Lower leg skin (tissue), 4 donors: Measurements from ENCODE around the gene CCDC15. TPM values are rescaled to one million over a fixed set of nuclear protein-coding genes. Genes with fewer than 3 reads are reported as not detected.

Experiments
- DNase-seq, 2 donors: peaks; one replicate each; pipeline ENCODE4 v3.0.0-alpha.2; 2019; ENCODE audit warnings: low spot score in 2 of 2
- H3K4me3 ChIP-seq: fragments of 200-600 bp; sonication (generic); 2 replicates; pipeline ENCODE4 v1.5.1; 2017; ENCODE audit warnings: mild to moderate bottlenecking, low read depth; ENCODE audit not compliant: poor library complexity, severe bottlenecking
- POLR2A ChIP-seq, 2 donors: fragments of 450-650 bp; IDR thresholded peaks; one replicate each; pipeline ENCODE4 v1.6.1; 2016 to 2017; ENCODE audit warnings: antibody characterized with exemption in 2 of 2, mild to moderate bottlenecking in 1 of 2, moderate library complexity in 1 of 2
- WGBS, 2 donors: methylation state at CpG; one replicate each; pipeline ENCODE4 v1.1.5; 2018; 5-methylcytosine and 5-hydroxymethylcytosine counted together
- intact Hi-C: fragments of 100-400 bp; cut with DNase I; formaldehyde crosslinking; loops from one replicate; pipeline ENCODE4 v1.15.0; 2023; ENCODE audit warnings: low total_unique reads
- total RNA-seq, 4 donors: library from RNA; depleted of rRNA; stranded (reverse); fragments of >200 nt; gene quantifications; one replicate each; pipeline ENCODE4 v1.1.0, GENCODE V29; 2016
- TF ChIP-seq, protein P1 (sequence below), 3 donors: fragments of 450-650 bp; IDR thresholded peaks; one replicate each; pipeline ENCODE4 v1.5.1; 2016; ENCODE audit warnings: antibody characterized with exemption in 3 of 3, mild to moderate bottlenecking in 3 of 3, moderate library complexity in 2 of 3

The CCDC15 gene
- total RNA-seq, 4 donors from 2014 or later = 2.1 to 4.2 (median 2.9) TPM

DNA sequence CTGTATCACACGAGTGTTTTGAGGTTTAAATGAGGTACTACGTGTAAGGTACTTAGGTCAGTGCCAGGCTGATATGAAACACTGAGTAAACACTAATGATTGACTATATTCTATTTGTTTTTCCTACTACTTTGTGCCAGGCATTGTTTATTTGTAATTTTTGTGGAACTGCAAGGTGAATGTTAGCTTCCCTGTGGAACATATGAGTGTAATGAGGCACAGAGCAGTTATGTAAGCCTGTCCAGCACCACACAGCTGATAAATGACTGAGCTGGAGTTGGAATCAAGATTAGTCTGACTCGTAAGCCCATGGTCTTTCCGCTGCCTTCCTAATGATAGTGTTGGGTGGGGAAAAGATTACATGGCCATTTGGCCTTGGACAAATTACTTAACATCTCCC is 115.0 kb downstream of the CCDC15 start:
- no peak overlapping the region for H3K4me3 ChIP-seq
- TF ChIP-seq, protein P1, sequence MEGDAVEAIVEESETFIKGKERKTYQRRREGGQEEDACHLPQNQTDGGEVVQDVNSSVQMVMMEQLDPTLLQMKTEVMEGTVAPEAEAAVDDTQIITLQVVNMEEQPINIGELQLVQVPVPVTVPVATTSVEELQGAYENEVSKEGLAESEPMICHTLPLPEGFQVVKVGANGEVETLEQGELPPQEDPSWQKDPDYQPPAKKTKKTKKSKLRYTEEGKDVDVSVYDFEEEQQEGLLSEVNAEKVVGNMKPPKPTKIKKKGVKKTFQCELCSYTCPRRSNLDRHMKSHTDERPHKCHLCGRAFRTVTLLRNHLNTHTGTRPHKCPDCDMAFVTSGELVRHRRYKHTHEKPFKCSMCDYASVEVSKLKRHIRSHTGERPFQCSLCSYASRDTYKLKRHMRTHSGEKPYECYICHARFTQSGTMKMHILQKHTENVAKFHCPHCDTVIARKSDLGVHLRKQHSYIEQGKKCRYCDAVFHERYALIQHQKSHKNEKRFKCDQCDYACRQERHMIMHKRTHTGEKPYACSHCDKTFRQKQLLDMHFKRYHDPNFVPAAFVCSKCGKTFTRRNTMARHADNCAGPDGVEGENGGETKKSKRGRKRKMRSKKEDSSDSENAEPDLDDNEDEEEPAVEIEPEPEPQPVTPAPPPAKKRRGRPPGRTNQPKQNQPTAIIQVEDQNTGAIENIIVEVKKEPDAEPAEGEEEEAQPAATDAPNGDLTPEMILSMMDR (IDR thresholded peaks at IDR 0.05) = no peak
- no peak for TF ChIP-seq POLR2A (IDR thresholded peaks at IDR 0.05)
- DNase-seq = no peak
- intact Hi-C loops = no loop called here
- WGBS, 2 donors = 83 to 85% methylated on average over 4 of the region's 4 CpGs

DNA sequence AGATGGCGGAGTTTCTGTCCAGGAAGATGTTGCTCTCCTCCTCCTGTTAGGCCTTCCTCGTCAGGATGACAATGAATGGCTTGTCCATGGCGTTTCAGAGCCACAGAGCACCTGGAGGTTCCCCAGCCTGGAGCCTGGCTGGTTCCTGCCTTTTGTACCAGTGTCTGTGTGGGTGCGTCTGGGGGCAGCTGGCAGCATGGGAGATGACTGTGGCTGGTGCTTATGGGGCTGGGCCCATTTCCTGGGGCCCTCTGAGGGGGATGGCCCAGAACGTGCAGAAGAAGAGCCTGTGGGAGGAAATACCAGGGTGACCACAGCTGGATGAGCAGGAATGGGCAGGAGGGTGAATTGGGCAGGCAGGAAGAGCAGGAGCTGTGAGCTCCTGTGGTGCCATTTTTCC is 115.8 kb downstream of the CCDC15 start:
- whole genome bisulfite sequencing, 2 donors = 63 to 64% methylated on average over 5 of the region's 5 CpGs
- DNase-seq = peak in 1 of 2 donors; percentile 68
- intact Hi-C loops = no loop called here
- no peak overlapping the region for H3K4me3 ChIP-seq
- TF ChIP-seq POLR2A (IDR thresholded peaks at IDR 0.05) = no peak
- TF ChIP-seq, protein P1 (IDR thresholded peaks at IDR 0.05) = no peak

DNA sequence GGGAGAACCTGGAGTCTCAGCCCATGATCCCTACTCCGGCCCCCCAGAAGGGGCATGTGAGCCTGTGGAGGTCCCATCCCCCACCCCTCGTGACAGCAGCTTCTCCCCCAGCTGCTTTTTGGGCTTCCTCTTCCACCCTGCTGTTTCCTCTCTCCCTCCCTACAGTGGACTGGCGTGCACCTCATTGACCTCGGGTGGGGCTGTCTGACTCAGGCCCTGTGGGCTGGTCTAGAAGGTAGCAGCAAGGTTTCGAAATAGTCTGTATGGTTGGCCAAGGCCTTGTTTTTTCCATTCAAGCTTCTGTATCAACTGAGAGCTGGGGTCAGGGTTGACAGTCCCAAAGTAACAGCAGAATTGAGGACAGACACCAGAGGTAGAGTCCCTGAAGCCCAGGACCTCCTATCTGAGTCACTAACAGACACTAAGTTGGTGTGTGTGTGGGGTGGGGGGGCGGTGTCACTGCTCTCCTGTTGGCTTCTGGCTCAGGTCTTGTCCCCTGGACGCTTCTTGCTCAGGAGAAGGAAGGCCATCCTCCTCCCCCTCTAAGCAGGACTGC is 116.8 kb downstream of the CCDC15 start:
- 48 to 49% methylated on average over 7 of the region's 7 CpGs for WGBS, 2 donors

DNA sequence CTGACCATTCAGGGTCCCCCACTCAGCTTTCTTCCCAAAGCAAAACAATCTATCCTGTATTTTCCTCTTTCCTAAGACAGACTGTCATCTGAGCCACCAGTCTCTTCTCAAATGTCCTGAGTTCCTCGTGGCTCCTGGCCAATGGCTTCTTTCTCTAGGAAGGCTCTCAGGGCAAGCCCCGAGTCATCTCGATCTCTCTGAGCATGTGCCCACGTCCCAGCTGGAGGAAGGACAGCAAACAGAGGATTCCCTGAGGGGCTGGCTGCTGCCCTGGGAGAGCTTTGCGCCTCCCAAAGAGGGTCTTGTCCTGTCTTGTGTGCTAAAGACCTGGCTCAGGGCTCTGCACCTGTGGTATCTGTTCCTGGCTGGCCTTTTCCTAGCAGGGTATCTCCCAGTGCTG is 117.4 kb downstream of the CCDC15 start:
- no peak overlapping the region for H3K4me3 ChIP-seq
- TF ChIP-seq, protein P1 (IDR thresholded peaks at IDR 0.05) = no peak
- TF ChIP-seq POLR2A (IDR thresholded peaks at IDR 0.05) = no peak
- WGBS, 2 donors = 19 to 31% methylated on average over 5 of the region's 5 CpGs
- intact Hi-C loops = no loop called here
- peak in 1 of 2 donors; percentile 81 for DNase-seq

More for the DNA sequence above, 116.8 kb downstream of the CCDC15 start:
- no peak overlapping the region for H3K4me3 ChIP-seq
- DNase-seq = peak; percentile 77 to 93
- intact Hi-C loops = no loop called here
- TF ChIP-seq POLR2A (IDR thresholded peaks at IDR 0.05) = no peak
- TF ChIP-seq, protein P1 (IDR thresholded peaks at IDR 0.05) = no peak

DNA sequence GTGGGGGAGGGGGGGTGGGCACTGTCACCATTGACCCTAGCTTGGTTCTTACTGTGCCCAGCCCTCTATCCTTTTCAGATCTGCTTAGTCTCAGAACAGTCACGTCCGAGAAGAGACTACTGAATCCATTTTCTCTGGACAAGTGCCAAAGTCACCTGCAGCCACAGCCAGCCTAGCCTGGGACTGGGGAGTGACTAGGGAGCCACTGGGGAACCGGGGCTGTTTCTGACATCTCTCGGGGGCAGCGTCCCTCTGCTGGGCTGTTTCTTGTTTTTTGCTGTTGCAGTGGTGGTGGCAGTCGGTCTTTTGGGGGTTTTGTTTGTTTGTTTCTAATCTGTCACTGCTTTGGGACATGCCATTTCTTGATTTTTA is 117.8 kb downstream of the CCDC15 start:
- WGBS, 2 donors = 74 to 80% methylated on average over 6 of the region's 6 CpGs
- intact Hi-C loops = no loop called here

More for the DNA sequence above, 117.8 kb downstream of the CCDC15 start:
- H3K4me3 ChIP-seq = no peak overlapping the region
- TF ChIP-seq, protein P1 (IDR thresholded peaks at IDR 0.05) = no peak
- TF ChIP-seq POLR2A (IDR thresholded peaks at IDR 0.05) = no peak
- no peak for DNase-seq
